Kasumi-1 (cell line): ENCODE measurements around the gene CALHM4.

Experiments
- DNase-seq, 2 experiments: peaks; one replicate each; lab custom pipeline; 2025; lab: John Stamatoyannopoulos, UW

The CALHM4 gene

GRCh38 chr6:116553451-116553850 lies at the start of gene CALHM4:
CALHM4 (plus strand) TSS chr6:116553751; CDS start chr6:116553794, 43 bp downstream.
- DNase-seq, result no peak

- no peak for DNase-seq
Measured at GRCh38 chr6:116507324-116507723, 46.2 kb upstream of the CALHM4 start.

GRCh38 chr6:116508527-116508926 lies 45.0 kb upstream of the CALHM4 start:
- peak in 1 of 2 experiments; percentile 7 for DNase-seq

- DNase-seq, result peak in 1 of 2 experiments; percentile 1
Measured at GRCh38 chr6:116511424-116512110, 42.0 kb upstream of the CALHM4 start, which contains the start of gene CALHM5. CALHM5 (plus strand) TSS chr6:116511639; CDS start chr6:116511697, 58 bp downstream.

GRCh38 chr6:116512111-116512559 lies 41.4 kb upstream of the CALHM4 start:
- DNase-seq, result no peak

- no peak for DNase-seq
Measured at GRCh38 chr6:116512734-116513133, 40.8 kb upstream of the CALHM4 start.

- DNase-seq, result no peak
Measured at GRCh38 chr6:116513224-116513875, 40.2 kb upstream of the CALHM4 start.

- DNase-seq, result peak; percentile 13 to 23
Measured at GRCh38 chr6:116514111-116514510, 39.4 kb upstream of the CALHM4 start.

- no peak for DNase-seq
Measured at GRCh38 chr6:116515141-116515540, 38.4 kb upstream of the CALHM4 start.

- DNase-seq, result no peak
Measured at GRCh38 chr6:116518621-116519368, 34.8 kb upstream of the CALHM4 start.

GRCh38 chr6:116522896-116523295 lies 30.7 kb upstream of the CALHM4 start:
- DNase-seq, result no peak

GRCh38 chr6:116524236-116524635 lies 29.3 kb upstream of the CALHM4 start:
- DNase-seq, result no peak

- no peak for DNase-seq
Measured at GRCh38 chr6:116528133-116528532, 25.4 kb upstream of the CALHM4 start.

GRCh38 chr6:116528780-116529179 lies 24.8 kb upstream of the CALHM4 start:
- no peak for DNase-seq

- DNase-seq, result no peak
Measured at GRCh38 chr6:116529466-116530290, 23.9 kb upstream of the CALHM4 start.

GRCh38 chr6:116530436-116530835 lies 23.1 kb upstream of the CALHM4 start:
- no peak for DNase-seq

- peak; percentile 90 to 94 for DNase-seq
Measured at GRCh38 chr6:116531675-116532570, 21.6 kb upstream of the CALHM4 start.

GRCh38 chr6:116533233-116533957 lies 20.2 kb upstream of the CALHM4 start:
- no peak for DNase-seq

GRCh38 chr6:116535109-116535508 lies 18.4 kb upstream of the CALHM4 start:
- DNase-seq, result no peak

- peak; percentile 56 to 83 for DNase-seq
Measured at GRCh38 chr6:116536216-116536621, 17.3 kb upstream of the CALHM4 start.
